HEK293 (cell line): ENCODE results near the gene NR2E3.

Experiments used
- CTCF ChIA-PET: fragments of 350-600 bp; formaldehyde crosslinking; extraction: SDS; loops from one replicate; lab custom pipeline; 2021; ENCODE audit warnings: antibody characterized with exemption; lab: Yijun Ruan, JAX
- POLR2A ChIA-PET: fragments of 300-600 bp; formaldehyde crosslinking; extraction: SDS; loops from one replicate; lab custom pipeline; 2020; ENCODE audit warnings: antibody characterized with exemption, inconsistent platforms; lab: Yijun Ruan, JAX
- H3K27ac ChIP-seq: fragments of 200-500 bp; sonication (Bioruptor generic); 2 replicates; pipeline ENCODE4 v1.5.1; 2014; ENCODE audit warnings: low read depth, low read length, control low read depth, inconsistent platforms; ENCODE audit errors: extremely low read depth
- H3K36me3 ChIP-seq, 2 experiments: fragments of 200-500 bp in 1 of 2; sonication (Bioruptor generic) in 1 of 2; 1 replicate in 1 of 2; 2 replicates in 1 of 2; pipeline ENCODE4 v1.5.1; 2014 to 2017; ENCODE audit warnings: inconsistent platforms in 2 of 2, low read length in 2 of 2; ENCODE audit not compliant: control insufficient read depth in 2 of 2, insufficient read depth in 1 of 2
- H3K4me1 ChIP-seq: fragments of 200-500 bp; sonication (Bioruptor generic); 2 replicates; pipeline ENCODE4 v1.5.1; 2014; ENCODE audit warnings: mild to moderate bottlenecking, low read length, inconsistent platforms; ENCODE audit not compliant: control insufficient read depth, insufficient read depth
- H3K4me3 ChIP-seq: 2 replicates; pipeline ENCODE4 v1.5.1; 2011; ENCODE audit warnings: low read depth, mild to moderate bottlenecking, control low read depth, low read length, moderate library complexity
- H3K9me3 ChIP-seq: fragments of 200-500 bp; sonication (Bioruptor generic); 2 replicates; pipeline ENCODE4 v1.5.1; 2014; ENCODE audit warnings: low read depth, low read length, inconsistent platforms; ENCODE audit not compliant: control insufficient read depth, insufficient read depth
- EGR2 ChIP-seq: fragments of 450-650 bp; formaldehyde crosslinking; IDR thresholded peaks from 2 replicates; pipeline ENCODE4 v1.5.1; 2016; ENCODE audit warnings: low read depth, missing biosample characterization, missing genetic modification characterization
- GLI2 ChIP-seq: fragments of 450-650 bp; formaldehyde crosslinking; IDR thresholded peaks from 2 replicates; pipeline ENCODE4; 2017; ENCODE audit warnings: missing biosample characterization, missing genetic modification characterization, low read depth, borderline replicate concordance
- MZF1 ChIP-seq: fragments of 450-650 bp; formaldehyde crosslinking; IDR thresholded peaks from 2 replicates; pipeline ENCODE4 v1.5.1; 2017; ENCODE audit warnings: missing biosample characterization, missing genetic modification characterization, borderline replicate concordance
- SP3 ChIP-seq: fragments of 450-650 bp; formaldehyde crosslinking; IDR thresholded peaks from 2 replicates; pipeline ENCODE4 v1.5.1; 2016; ENCODE audit warnings: missing biosample characterization, missing genetic modification characterization
- ZBTB1 ChIP-seq: fragments of 450-650 bp; formaldehyde crosslinking; IDR thresholded peaks from 2 replicates; pipeline ENCODE4 v1.5.1; 2016; ENCODE audit warnings: missing biosample characterization, missing genetic modification characterization
- ZFHX2 ChIP-seq: fragments of 450-650 bp; formaldehyde crosslinking; conservative IDR thresholded peaks from 2 replicates; pipeline ENCODE4 v1.5.1; 2016; ENCODE audit warnings: missing biosample characterization, missing genetic modification characterization
- ZNF266 ChIP-seq: fragments of 450-650 bp; formaldehyde crosslinking; IDR thresholded peaks from 2 replicates; pipeline ENCODE4 v1.5.1; 2016; ENCODE audit warnings: missing biosample characterization, missing genetic modification characterization, low read depth
- ZNF292 ChIP-seq: fragments of 450-650 bp; formaldehyde crosslinking; IDR thresholded peaks from 2 replicates; pipeline ENCODE4 v1.5.1; 2016; ENCODE audit warnings: low read depth, missing biosample characterization, missing genetic modification characterization, borderline replicate concordance
- ZNF366 ChIP-seq: fragments of 450-650 bp; formaldehyde crosslinking; conservative IDR thresholded peaks from 2 replicates; pipeline ENCODE4 v1.5.1; 2016; ENCODE audit warnings: missing biosample characterization, missing genetic modification characterization
- ZNF426 ChIP-seq: fragments of 450-650 bp; formaldehyde crosslinking; IDR thresholded peaks from 2 replicates; pipeline ENCODE4 v1.5.1; 2017; ENCODE audit warnings: missing biosample characterization, missing genetic modification characterization, mild to moderate bottlenecking, inconsistent platforms, moderate library complexity
- ZNF473 ChIP-seq: fragments of 450-650 bp; formaldehyde crosslinking; IDR thresholded peaks from 2 replicates; pipeline ENCODE4 v1.5.1; 2017; ENCODE audit warnings: missing biosample characterization, missing genetic modification characterization
- ZNF518A ChIP-seq: fragments of 450-650 bp; formaldehyde crosslinking; conservative IDR thresholded peaks from 2 replicates; pipeline ENCODE4 v1.5.1; 2016; ENCODE audit warnings: low read depth, missing biosample characterization, missing genetic modification characterization
- ZSCAN4 ChIP-seq: fragments of 450-650 bp; formaldehyde crosslinking; IDR thresholded peaks from 2 replicates; pipeline ENCODE4 v1.5.1; 2017; ENCODE audit warnings: missing biosample characterization, missing genetic modification characterization
- TF ChIP-seq, protein P1 (sequence below): fragments of 450-650 bp; formaldehyde crosslinking; IDR thresholded peaks from 2 replicates; pipeline ENCODE4 v1.5.1; 2016; ENCODE audit warnings: missing biosample characterization, missing genetic modification characterization

NR2E3 gene

GRCh38 chr15:71782422-71783165 lies 27.8 kb upstream of the NR2E3 start (continued):
- TF ChIP-seq ZNF426 (no peak), ZNF292 (tag by site-specific recombination) (no peak)

DNA sequence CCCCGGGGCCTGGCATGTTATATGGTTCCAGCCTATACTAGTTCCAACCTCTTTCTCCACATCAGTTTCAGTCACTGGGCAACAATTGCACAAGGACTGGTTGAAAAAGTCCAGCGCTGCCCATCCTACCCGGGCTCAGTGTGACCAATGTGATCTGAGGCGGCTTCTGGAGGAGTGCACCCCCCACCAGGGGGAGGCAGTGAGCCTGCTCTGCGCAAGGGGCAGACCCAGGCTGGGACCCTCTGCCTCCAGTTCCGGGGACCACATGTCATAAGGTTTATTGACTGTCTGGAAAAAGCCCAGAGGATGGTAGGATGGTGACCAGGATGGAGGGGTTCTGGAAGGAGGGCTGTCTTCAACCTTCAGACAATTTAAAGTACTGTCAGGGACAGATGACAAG lies 25.6 kb upstream of the NR2E3 start:
- ChIA-PET POLR2A (no interaction called here), CTCF (interaction anchor here (1.0 to 1.9 kb wide), 4 partner anchors 16 to 371 kb away, joined by 3 to 12 read pairs (median 6); no protein-coding TSS in a partner anchor)
- no peak for TF ChIP-seq ZNF266
- TF ChIP-seq, protein P1, sequence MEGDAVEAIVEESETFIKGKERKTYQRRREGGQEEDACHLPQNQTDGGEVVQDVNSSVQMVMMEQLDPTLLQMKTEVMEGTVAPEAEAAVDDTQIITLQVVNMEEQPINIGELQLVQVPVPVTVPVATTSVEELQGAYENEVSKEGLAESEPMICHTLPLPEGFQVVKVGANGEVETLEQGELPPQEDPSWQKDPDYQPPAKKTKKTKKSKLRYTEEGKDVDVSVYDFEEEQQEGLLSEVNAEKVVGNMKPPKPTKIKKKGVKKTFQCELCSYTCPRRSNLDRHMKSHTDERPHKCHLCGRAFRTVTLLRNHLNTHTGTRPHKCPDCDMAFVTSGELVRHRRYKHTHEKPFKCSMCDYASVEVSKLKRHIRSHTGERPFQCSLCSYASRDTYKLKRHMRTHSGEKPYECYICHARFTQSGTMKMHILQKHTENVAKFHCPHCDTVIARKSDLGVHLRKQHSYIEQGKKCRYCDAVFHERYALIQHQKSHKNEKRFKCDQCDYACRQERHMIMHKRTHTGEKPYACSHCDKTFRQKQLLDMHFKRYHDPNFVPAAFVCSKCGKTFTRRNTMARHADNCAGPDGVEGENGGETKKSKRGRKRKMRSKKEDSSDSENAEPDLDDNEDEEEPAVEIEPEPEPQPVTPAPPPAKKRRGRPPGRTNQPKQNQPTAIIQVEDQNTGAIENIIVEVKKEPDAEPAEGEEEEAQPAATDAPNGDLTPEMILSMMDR (tag by site-specific recombination): peak; percentile 62
- Histone ChIP-seq H3K27ac (no peak overlapping the region), H3K4me1 (peaks cover 3% of the 10 kb centered on the region; the same call in 1 of the 2 replicates), H3K9me3 (no peaks in the 10 kb centered on the region), H3K36me3 (no peaks in the 10 kb centered on the region), H3K4me3 (no peak overlapping the region)

DNA sequence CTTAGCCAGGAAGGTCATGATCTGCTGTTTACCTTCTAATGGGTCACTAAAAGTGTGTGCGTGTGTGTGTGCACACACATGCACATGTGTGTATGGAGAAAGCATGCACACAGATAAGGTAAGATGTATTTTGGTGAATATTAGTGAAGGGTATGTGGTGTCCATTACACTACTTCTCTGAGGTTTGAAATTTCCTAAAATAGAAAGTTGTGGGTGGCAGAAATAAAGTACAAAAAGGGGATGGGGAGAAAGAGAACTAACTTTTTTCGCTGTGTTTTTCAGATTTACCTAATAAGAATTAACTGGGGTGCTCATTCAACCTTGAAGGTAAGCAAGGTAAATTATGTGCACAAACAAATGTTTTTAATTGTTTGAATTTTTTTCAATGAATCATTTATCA lies 24.4 kb upstream of the NR2E3 start:
- no peaks in the 10 kb centered on the region for H3K9me3 ChIP-seq
- ChIA-PET POLR2A (no interaction called here), CTCF (interaction anchor here (1.4 to 1.7 kb wide), 2 partner anchors 42 to 370 kb away, joined by 5 to 9 read pairs; no protein-coding TSS in a partner anchor)
- H3K4me3 ChIP-seq: no peak overlapping the region
- H3K27ac ChIP-seq: no peak overlapping the region
- H3K36me3 ChIP-seq: no peaks in the 10 kb centered on the region
- TF ChIP-seq ZBTB1 (tag by site-specific recombination) (no peak), ZSCAN4 (tag by site-specific recombination) (peak; percentile 62; the same call in 1 of the 2 replicates)
- H3K4me1 ChIP-seq: no peaks in the 10 kb centered on the region

- Histone ChIP-seq H3K36me3 (no peaks in the 10 kb centered on the region), H3K27ac (no peak overlapping the region), H3K4me1 (no peaks in the 10 kb centered on the region), H3K9me3 (no peaks in the 10 kb centered on the region), H3K4me3 (no peak overlapping the region)
- TF ChIP-seq GLI2 (tag by site-specific recombination) (no peak), ZNF473 (no peak), ZNF518A (tag by site-specific recombination) (no peak), SP3 (tag by site-specific recombination) (peak; percentile 20; the same call in 1 of the 2 replicates), ZBTB1 (tag by site-specific recombination) (no peak), EGR2 (tag by site-specific recombination) (peak; percentile 63; the same call in 1 of the 2 replicates), ZFHX2 (tag by site-specific recombination) (peak; percentile 60), ZNF366 (0 out of 2 replicates have a peak, but pooled peaks have one; percentile 18), MZF1 (tag by site-specific recombination) (no peak)
- POLR2A ChIA-PET: no interaction called here
- CTCF ChIA-PET: interaction anchor here (1.7 kb wide), 1 partner anchor 43 kb away, joined by 9 read pairs; no protein-coding TSS in a partner anchor
These were observed 23.7 kb upstream of the NR2E3 start for GRCh38 chr15:71786673-71787072.
